MCF 10A (cell line): ENCODE results near the gene C1orf198. TPM values are rescaled to one million over a fixed set of nuclear protein-coding genes. Genes with fewer than 3 reads are reported as not detected.

Experiments used
- BruUV-seq: library from RNA; stranded (reverse); fragments of 400-500 nt; replicated peaks from 2 replicates; lab custom pipeline; 2021; lab: Mats Ljungman, UMichigan
- CTCF ChIA-PET: fragments of 300-600 bp; sonication (Branson Sonifier 250); formaldehyde crosslinking; extraction: SDS; loops from one replicate; lab custom pipeline; 2021; ENCODE audit warnings: antibody characterized with exemption, inconsistent platforms; lab: Yijun Ruan, JAX
- POLR2A ChIA-PET: fragments of 300-600, 350-650 bp; sonication (Branson Sonifier 250); formaldehyde crosslinking; extraction: SDS; loops from one replicate; lab custom pipeline; 2020; ENCODE audit warnings: antibody characterized with exemption, inconsistent platforms; lab: Yijun Ruan, JAX
- DNase-seq: peaks from one replicate; pipeline ENCODE4 v3.0.0-alpha.2; 2018; ENCODE audit not compliant: unreplicated experiment
- H3K27ac Mint-ChIP-seq: one replicate; pipeline ENCODE4 v1.8.0; 2022; ENCODE audit warnings: mild to moderate bottlenecking, low read depth, mixed read lengths; ENCODE audit not compliant: unreplicated experiment
- H3K27me3 Mint-ChIP-seq: one replicate; pipeline ENCODE4 v1.8.0; 2022; ENCODE audit warnings: mixed read lengths; ENCODE audit not compliant: insufficient read depth, unreplicated experiment
- H3K36me3 Mint-ChIP-seq: one replicate; pipeline ENCODE4 v1.8.0; 2022; ENCODE audit warnings: mild to moderate bottlenecking, moderate library complexity, mixed read lengths; ENCODE audit not compliant: insufficient read depth, unreplicated experiment
- H3K4me1 Mint-ChIP-seq: one replicate; pipeline ENCODE4 v1.8.0; 2022; ENCODE audit warnings: mixed read lengths; ENCODE audit not compliant: insufficient read depth, unreplicated experiment
- H3K4me3 Mint-ChIP-seq: one replicate; pipeline ENCODE4 v1.8.0; 2022; ENCODE audit warnings: mild to moderate bottlenecking, moderate library complexity, mixed read lengths; ENCODE audit not compliant: unreplicated experiment
- H3K9me3 Mint-ChIP-seq: one replicate; pipeline ENCODE4 v1.8.0; 2022; ENCODE audit warnings: mixed read lengths; ENCODE audit not compliant: unreplicated experiment
- intact Hi-C: fragments of 100-400 bp; cut with micrococcal nuclease; formaldehyde crosslinking; loops from 2 replicates; pipeline ENCODE4 v1.14.1; 2022
- total RNA-seq: library from RNA; stranded (reverse); gene quantifications from 2 replicates; pipeline ENCODE4 v1.2.3, GENCODE V29; 2022
- TF ChIP-seq, protein P1 (sequence below): fragments of 200-600 bp; IDR thresholded peaks from one replicate; pipeline ENCODE4 v1.8.0; 2022; ENCODE audit warnings: antibody characterized with exemption, mild to moderate bottlenecking; ENCODE audit not compliant: unreplicated experiment

C1orf198 gene
- total RNA-seq, 1 experiment from 2014 or later: 13.7 TPM

DNA sequence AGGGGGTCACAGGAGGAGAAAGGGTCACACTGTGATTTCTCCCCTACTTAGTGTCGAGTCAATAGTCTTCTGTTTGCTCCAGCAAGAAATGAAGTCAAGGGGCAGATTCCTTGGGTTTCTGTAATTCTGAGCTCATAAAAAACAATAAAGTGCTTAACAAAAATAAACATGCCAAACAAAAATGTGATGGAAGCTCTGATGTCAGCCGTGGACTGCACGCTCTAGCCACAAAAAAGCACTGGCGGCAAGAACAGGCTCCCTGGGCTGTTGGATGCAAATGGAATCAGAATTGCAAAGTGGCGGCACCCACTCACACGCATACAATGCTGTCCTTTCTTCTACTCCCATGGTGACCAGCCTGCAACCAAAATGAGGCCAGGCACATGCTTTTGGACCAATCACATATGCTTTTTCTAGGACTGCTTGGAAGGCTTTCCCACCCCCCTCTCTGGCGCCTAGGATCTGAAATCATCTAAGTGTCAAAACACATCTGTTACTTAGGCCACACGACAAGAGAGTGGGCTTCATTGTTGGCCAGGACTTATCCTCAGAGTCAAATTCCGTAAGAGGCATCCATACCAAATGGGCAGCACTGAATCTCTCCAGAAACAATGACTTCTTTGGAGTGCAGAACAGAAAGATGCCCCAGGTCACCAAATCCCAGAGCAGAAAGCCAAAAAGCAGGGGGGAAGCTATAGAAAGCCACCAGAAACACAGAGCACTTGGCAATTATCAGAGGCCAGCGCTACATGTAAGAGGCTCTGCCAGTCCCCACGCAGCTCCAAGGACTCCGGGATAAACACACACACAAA lies 9.2 kb downstream of the C1orf198 start:
- Mint-ChIP-seq H3K4me3 (no peak overlapping the region), H3K36me3 (no peaks in the 10 kb centered on the region), H3K27ac (no peak overlapping the region), H3K4me1 (peaks cover 18% of the 10 kb centered on the region), H3K9me3 (no peaks in the 10 kb centered on the region), H3K27me3 (no peaks in the 10 kb centered on the region)
- BruUV-seq: no TSS peak
- intact Hi-C loops: no loop called here
- DNase-seq: no peak
- CTCF ChIA-PET: interaction anchor here (0.6 to 1.2 kb wide), 7 partner anchors 10 to 323 kb away, joined by 3 to 6 read pairs (median 3); partner anchors contain the start of genes ARV1 and TTC13
- POLR2A ChIA-PET: interaction anchor here (0.6 to 3.0 kb wide), 2 partner anchors 9 to 29 kb away, joined by 3 to 12 read pairs; partner anchors contain the start of gene C1orf198
- TF ChIP-seq, protein P1, sequence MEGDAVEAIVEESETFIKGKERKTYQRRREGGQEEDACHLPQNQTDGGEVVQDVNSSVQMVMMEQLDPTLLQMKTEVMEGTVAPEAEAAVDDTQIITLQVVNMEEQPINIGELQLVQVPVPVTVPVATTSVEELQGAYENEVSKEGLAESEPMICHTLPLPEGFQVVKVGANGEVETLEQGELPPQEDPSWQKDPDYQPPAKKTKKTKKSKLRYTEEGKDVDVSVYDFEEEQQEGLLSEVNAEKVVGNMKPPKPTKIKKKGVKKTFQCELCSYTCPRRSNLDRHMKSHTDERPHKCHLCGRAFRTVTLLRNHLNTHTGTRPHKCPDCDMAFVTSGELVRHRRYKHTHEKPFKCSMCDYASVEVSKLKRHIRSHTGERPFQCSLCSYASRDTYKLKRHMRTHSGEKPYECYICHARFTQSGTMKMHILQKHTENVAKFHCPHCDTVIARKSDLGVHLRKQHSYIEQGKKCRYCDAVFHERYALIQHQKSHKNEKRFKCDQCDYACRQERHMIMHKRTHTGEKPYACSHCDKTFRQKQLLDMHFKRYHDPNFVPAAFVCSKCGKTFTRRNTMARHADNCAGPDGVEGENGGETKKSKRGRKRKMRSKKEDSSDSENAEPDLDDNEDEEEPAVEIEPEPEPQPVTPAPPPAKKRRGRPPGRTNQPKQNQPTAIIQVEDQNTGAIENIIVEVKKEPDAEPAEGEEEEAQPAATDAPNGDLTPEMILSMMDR: no peak

GRCh38 chr1:230858236-230858820 lies 10.0 kb downstream of the C1orf198 start:
- Mint-ChIP-seq H3K36me3 (no peaks in the 10 kb centered on the region), H3K27me3 (no peaks in the 10 kb centered on the region), H3K4me3 (no peak overlapping the region), H3K4me1 (peaks cover 18% of the 10 kb centered on the region), H3K27ac (no peak overlapping the region), H3K9me3 (peaks cover 1% of the 10 kb centered on the region)
- ChIA-PET CTCF (interaction anchor here (0.5 to 1.2 kb wide), 8 partner anchors 9 to 323 kb away, joined by 3 to 6 read pairs (median 4); partner anchors contain the start of genes ARV1 and TTC13), POLR2A (interaction anchor here (0.6 to 3.0 kb wide), 3 partner anchors 9 to 1367 kb away, joined by 3 to 12 read pairs (median 3); partner anchors contain the start of gene C1orf198)
- no peak for DNase-seq
- TF ChIP-seq, protein P1: no peak
- no TSS peak for BruUV-seq
- intact Hi-C loops: no loop called here

GRCh38 chr1:230857822-230858221 lies 10.5 kb downstream of the C1orf198 start:
- Mint-ChIP-seq H3K9me3 (peaks cover 6% of the 10 kb centered on the region), H3K27ac (no peak overlapping the region), H3K36me3 (no peaks in the 10 kb centered on the region), H3K27me3 (no peaks in the 10 kb centered on the region), H3K4me3 (no peak overlapping the region), H3K4me1 (peaks cover 18% of the 10 kb centered on the region)
- intact Hi-C loops: no loop called here
- ChIA-PET POLR2A (interaction anchor here (0.7 to 3.0 kb wide), 2 partner anchors 10 to 1368 kb away, joined by 3 to 12 read pairs; partner anchors contain the start of gene C1orf198), CTCF (interaction anchor here (0.5 to 1.2 kb wide), 3 partner anchors 12 to 121 kb away, joined by 4 to 5 read pairs (median 5); partner anchors contain the start of genes ARV1 and TTC13)
- DNase-seq: no peak
- no TSS peak for BruUV-seq
- TF ChIP-seq, protein P1: no peak

- CTCF ChIA-PET: interaction anchor here (1.2 kb wide), 1 partner anchor 214 kb away, joined by 4 read pairs; no protein-coding TSS in a partner anchor
- POLR2A ChIA-PET: interaction anchor here (3.0 kb wide), 1 partner anchor 11 kb away, joined by 12 read pairs; the partner anchor contains the start of gene C1orf198
- no TSS peak for BruUV-seq
- H3K4me1 Mint-ChIP-seq: peaks cover 12% of the 10 kb centered on the region
- H3K36me3 Mint-ChIP-seq: no peaks in the 10 kb centered on the region
- no peak for DNase-seq
- TF ChIP-seq, protein P1: no peak
- H3K9me3 Mint-ChIP-seq: peaks cover 8% of the 10 kb centered on the region
- H3K27ac Mint-ChIP-seq: no peak overlapping the region
- H3K4me3 Mint-ChIP-seq: no peak overlapping the region
- intact Hi-C loops: no loop called here
- no peaks in the 10 kb centered on the region for H3K27me3 Mint-ChIP-seq
These were observed 11.2 kb downstream of the C1orf198 start for GRCh38 chr1:230857077-230857476.
